ENCODE data around the gene SLC17A4.

Gene SLC17A4

GRCh38 chr6:25821341-25821740, 66.8 kb downstream of the SLC17A4 start:
- DNase-seq (ENCODE audit: low read depth) = no peak

- DNase-seq (ENCODE audit: low read depth) = no peak
Observed at GRCh38 chr6:25829375-25829774, 74.8 kb downstream of the SLC17A4 start.

- no peak for DNase-seq (ENCODE audit: low read depth)
Observed at GRCh38 chr6:25830458-25830857, 75.9 kb downstream of the SLC17A4 start.
